ENCODE results near the gene CTAG1B.
"Not testable (repeated sequence)": the region's sequence is repeated elsewhere in the genome, so short reads cannot be mapped to it uniquely, and the experiment has no call there.

Gene CTAG1B

DNA sequence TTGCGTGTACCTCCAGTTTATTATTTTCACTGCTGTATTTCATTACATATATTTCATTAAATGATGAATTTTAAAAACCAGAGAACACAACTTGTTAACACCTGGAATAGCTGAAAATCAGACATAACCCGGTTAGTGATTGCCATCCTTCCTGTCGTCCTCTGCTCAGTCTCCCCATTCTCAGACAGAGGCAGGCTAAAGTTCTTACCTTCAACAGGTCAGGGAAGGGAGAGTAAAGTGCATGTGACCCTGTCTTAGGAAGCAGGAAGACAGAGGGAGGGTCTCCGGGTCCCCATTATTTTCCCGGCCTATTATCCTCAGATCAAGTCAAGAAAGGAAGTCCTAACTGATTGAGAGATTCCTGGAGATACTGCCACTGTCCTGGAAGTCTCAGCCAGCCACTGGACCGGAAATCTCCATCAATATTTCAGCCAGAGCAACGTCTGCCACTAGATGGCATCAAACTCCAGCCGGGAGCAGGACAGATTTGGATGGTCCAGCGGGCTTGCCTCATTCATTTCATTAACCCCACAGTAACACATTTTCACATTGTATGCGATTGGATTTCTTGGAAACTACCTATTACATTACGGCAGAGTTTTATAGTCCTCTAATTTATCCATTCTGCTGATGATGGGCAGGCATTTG lies 1.8 kb upstream of the CTAG1B start:
- not testable (repeated sequence) for DNase-seq

DNA sequence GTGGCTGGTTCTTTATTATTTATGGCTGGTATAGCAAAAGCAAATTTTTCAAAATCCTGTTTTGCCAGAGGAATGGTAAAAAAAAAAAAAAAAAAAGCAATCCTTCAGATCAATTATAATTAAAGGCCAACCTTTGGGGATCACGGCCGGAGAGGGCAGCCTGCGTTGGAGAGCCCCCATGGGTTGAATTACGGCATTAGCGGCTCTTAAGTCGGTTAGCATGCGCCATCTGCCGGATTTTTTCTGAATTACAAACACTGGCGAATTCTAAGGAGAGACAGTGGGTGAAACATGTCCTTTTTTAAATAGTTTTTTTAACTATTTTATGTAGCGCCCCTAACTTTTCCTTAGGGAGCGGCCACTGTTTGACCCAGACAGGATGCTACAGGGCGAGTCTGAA lies 5.5 kb downstream of the CTAG1B start:
- not testable (repeated sequence) for DNase-seq

GRCh38 chrX:154611146-154611545 lies 7.9 kb downstream of the CTAG1B start:
- not testable (repeated sequence) for DNase-seq

- DNase-seq: not testable (repeated sequence)
Measured at GRCh38 chrX:154608823-154609222, 10.3 kb downstream of the CTAG1B start.

DNA sequence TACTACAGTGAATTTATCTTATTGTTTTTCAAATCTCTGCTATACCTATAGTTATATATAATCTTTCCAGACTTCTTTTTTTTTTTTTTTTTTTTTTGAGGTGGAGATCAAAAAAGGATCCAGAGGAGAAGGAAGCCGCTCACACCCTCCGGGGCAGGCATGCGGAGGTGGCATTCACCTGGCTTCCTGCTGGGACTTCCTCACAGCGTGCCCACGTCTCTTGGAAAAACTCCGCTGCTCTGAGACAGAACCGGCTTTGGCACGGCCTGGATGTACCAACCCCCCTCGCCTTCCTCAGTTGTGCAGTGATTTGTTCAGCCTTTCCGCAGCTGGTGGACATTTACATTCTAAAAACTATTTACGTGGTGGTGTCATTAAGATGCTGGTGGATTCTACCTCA lies 11.1 kb downstream of the CTAG1B start:
- not testable (repeated sequence) for DNase-seq

DNA sequence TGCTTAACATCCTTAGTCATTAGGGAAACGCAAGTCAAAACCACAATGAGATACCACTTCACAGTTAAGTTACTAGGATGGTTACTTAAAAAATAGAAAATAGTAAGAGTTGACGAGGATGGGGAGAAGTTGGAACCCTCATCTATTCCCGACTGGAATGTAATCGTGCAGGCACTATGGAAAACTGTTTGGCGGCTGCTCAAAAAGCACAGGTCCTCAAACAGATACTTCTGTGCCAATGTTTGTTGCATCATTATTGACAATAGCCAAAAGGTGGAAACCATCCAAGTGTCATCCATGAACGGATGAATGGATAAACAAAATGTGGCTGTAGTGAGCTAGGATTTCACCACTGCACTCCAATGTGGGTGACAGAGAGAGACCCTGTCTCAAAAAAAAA lies 11.7 kb downstream of the CTAG1B start:
- peak; percentile 38 for DNase-seq

- no peak for DNase-seq
Measured at GRCh38 chrX:154605566-154605965, 13.5 kb downstream of the CTAG1B start.

DNA sequence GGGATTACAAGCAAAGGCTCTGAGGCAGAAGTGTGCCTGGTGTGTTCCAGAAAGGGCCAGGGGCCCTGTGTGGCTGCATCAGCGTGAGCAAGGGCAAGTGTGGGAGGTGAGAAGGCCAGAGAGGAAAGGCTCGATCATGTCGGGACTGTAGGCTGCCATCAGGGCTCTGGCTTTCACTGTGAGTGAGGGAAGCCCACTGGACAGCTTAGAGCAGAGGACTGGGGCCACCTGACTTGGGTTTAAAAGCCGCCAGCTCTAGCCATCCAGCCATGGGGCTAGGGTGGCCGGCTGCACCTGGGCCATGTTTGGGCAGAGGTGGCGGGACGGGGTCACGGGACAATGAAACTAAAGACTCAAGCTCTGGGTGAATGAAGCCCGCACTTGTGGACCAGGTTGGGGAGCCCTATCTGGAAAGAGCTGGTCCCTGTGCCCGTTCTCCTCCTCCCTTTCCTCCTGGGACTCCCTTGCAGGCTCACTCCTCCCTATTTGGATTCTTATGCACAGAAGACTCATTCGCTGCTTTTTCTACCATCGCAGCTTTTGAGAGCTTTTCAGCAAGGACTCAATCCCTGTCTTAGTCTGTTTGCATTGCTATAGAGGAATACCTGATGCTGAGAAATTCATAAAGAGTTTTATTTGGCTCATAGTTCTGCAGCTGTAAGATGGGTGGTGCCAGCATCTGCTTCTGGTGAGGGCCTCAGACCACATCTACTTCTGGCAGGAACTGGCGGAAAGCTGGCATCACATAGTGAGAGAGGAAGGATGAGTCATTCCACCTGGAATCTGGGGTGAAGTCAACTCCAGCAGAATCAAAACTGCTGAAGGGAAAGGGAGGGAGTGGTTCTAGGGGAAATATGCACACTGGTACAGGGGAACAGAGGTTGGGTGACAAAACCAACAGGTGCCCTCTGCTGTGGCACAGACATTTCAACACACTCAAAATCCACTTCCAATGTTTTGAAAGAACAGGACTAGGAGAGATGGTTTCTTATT lies 15.3 kb downstream of the CTAG1B start:
- DNase-seq: no peak

DNA sequence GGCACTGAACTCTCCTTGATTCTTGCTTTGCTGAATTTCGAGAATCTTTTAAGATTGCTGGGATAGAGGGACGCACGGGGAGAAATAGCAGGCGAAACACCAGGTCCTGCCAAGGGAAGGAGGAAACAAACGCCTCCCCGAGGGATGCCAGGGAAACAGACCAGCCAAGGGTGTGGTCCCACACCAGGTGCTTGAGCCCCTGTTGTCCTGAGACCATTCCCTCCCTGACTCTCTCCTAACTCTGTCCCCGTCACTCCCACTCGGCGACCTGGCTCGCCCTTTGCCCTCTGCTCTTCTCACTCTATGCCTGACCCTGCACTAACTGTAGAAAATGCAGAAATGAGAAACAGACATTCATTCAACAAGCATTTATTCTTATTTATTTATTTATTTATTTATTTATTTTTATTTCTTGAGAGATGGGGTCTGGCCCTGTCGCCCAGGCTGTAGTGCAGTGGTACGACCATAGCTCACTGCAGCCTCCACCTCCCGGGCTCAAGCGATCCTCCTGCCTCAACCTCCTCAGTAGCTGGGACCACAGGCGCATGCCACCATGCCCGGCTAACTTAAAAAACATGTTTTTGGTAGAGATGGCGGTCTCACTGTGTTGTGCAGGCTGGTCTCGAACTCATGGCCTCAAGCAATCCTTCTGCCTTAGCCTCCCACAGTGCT lies 16.2 kb downstream of the CTAG1B start:
- DNase-seq: no peak

GRCh38 chrX:154602226-154602625 lies 16.9 kb downstream of the CTAG1B start:
- DNase-seq: no peak

DNA sequence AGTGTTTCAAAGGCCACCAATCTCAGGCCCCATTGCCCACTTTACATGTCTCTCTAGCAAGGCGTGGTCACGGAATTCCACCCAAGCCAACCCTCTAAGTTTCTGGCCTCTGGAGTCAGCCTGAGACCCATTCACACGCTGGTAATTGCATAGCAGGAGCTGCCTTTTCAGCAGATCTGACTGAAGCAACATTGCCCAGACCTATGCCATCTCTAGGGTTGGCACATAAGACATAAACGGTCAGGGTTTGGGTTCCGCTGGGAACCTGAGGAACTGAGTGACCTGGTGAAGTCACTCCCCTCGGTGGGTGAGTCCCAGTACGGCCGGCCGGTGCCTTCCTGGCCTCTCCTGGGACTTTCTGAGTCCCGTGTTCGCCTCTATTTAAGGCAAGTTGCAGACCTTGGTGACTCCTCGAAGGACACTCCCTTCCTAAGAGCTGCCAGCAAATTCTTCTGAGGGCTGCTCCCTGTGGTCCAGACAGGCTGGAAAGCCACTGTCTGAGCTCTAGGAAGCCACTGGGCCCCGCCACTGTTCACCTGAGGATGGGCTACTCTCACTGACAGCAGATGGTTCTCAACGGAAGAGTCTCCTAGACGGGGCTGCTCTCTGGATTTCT lies 18.2 kb downstream of the CTAG1B start:
- no peak for DNase-seq

DNA sequence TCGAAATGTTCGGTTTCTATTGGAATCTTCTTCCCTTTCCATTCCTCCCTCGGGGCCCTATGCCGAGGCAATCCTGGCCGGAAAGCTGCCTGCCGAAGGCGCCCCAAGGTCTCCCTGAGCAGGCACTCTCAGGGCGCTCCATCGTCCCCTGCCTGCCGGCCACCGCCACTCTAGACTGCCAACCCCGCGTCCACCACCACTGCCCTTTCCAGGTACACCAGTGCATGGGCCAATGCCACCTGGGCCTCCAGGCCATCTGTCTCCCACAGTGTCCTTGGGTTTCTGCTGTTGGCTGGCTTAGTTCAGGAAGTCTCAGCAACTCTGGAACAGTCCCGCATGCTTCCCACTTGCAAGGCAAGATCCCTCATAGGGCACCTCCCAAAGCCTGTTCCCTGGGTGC lies 19.6 kb downstream of the CTAG1B start:
- DNase-seq: no peak

- DNase-seq: no peak
Measured at GRCh38 chrX:154598656-154599055, 20.4 kb downstream of the CTAG1B start.

- no peak for DNase-seq
Measured at GRCh38 chrX:154597221-154597620, 21.9 kb downstream of the CTAG1B start.

- DNase-seq: peak; percentile 21
Measured at GRCh38 chrX:154596290-154596929, 22.7 kb downstream of the CTAG1B start.

DNA sequence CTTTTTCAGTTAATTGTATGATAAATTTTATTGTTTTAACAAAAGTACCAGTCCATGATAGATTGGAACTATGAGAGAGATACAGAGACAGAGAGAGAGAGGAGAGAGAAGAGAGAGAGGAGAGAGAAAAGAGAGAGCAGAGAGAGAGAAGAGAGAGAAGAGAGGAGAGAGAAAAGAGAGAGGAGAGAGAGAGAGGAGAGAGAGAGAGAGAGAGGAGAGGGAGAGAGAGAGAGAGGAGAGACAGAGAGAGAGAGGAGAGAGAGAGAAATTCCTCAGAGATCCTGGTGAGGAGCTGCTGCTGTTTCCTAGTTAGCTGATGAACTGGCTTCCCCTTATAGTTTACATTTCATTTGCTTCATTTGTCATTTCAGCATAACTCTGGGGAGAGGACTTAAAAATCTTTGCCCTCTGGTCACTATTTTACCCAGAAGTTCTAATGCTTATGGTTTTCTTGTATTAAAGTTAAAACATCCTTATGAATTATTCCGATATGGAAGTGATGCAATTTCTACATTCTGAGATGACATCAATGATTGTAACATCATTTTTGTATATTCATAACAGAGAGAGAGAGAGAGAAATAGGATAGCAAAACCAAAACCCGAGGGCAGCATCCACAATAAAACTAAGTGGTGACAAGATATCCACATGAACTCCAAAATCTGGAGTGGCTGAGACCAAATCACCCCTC lies 23.4 kb downstream of the CTAG1B start:
- no peak for DNase-seq

GRCh38 chrX:154594491-154594890 lies 24.6 kb downstream of the CTAG1B start:
- DNase-seq: no peak

DNA sequence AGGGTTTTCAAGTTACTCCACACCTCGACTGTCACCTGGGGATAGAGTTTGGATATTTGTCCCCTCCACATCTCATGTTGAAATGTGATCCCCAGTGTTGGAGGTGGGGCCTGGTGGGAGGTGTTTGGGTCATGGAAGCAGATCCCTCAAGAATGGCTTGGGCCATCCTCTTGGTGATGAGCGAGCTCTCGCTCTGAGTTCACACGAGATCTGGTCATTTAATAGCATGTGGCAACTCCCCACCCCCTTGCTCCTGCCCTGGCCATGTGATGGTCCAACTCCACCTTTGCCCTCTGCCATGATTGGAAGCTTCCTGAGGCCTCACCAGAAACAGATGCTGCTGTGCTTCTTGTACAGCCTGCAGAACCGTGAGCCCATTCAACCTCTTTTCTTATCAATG lies 25.9 kb downstream of the CTAG1B start:
- no peak for DNase-seq

DNA sequence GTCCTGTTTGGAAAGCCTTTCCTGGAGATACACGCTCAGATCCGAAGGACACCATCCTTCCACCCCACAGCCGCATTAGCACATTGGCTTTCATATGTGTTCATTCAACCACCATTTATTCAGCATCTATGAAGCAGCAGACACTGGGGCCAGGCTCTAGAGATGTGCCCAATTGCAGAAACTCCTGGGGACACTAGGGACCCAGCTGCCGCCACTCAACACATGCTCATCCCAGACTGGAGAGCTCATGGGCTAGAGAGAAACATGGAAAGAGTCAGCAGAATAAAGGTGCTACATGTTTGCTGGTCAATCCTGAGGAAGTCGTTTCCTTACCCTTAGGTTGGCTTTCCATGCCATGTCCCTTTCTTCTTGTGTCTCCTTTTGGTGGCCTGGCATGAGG lies 26.6 kb downstream of the CTAG1B start:
- no peak for DNase-seq

DNA sequence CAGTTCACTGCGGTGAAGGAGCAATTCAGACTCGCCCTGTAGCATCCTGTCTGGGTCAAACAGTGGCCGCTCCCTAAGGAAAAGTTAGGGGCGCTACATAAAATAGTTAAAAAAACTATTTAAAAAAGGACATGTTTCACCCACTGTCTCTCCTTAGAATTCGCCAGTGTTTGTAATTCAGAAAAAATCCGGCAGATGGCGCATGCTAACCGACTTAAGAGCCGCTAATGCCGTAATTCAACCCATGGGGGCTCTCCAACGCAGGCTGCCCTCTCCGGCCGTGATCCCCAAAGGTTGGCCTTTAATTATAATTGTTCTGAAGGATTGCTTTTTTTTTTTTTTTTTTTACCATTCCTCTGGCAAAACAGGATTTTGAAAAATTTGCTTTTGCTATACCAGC lies 28.7 kb downstream of the CTAG1B start:
- DNase-seq: not testable (repeated sequence)

- DNase-seq: not testable (repeated sequence)
Measured at GRCh38 chrX:154584585-154585183, 34.4 kb downstream of the CTAG1B start, which contains the start of gene CTAG1A. TSS of gene CTAG1A (plus strand) at chrX:154585133. CDS start at chrX:154585207, 74 bp downstream.
